Endothelial cell (in vitro differentiated cells): ENCODE results near the gene HYAL1. TPM values are rescaled to one million over a fixed set of nuclear protein-coding genes. Genes with fewer than 3 reads are reported as not detected.

Source experiments
- DNase-seq: peaks from one replicate; pipeline ENCODE4 v3.0.0; 2021; ENCODE audit warnings: low spot score
- H3K27ac Mint-ChIP-seq: one replicate; pipeline ENCODE4 v1.8.0; 2021; ENCODE audit warnings: mixed read lengths, inconsistent platforms; ENCODE audit not compliant: unreplicated experiment
- H3K27me3 Mint-ChIP-seq: one replicate; pipeline ENCODE4 v1.8.0; 2021; ENCODE audit warnings: mild to moderate bottlenecking, moderate library complexity, mixed read lengths, inconsistent platforms; ENCODE audit not compliant: unreplicated experiment
- H3K36me3 Mint-ChIP-seq: one replicate; pipeline ENCODE4 v1.8.0; 2021; ENCODE audit warnings: mild to moderate bottlenecking, low read depth, mixed read lengths, inconsistent platforms; ENCODE audit not compliant: unreplicated experiment
- H3K4me1 Mint-ChIP-seq: one replicate; pipeline ENCODE4 v1.8.0; 2021; ENCODE audit warnings: mild to moderate bottlenecking, mixed read lengths, inconsistent platforms; ENCODE audit not compliant: unreplicated experiment
- H3K4me3 Mint-ChIP-seq: one replicate; pipeline ENCODE4 v1.8.0; 2021; ENCODE audit warnings: mild to moderate bottlenecking, mixed read lengths, inconsistent platforms; ENCODE audit not compliant: unreplicated experiment
- H3K9me3 Mint-ChIP-seq: one replicate; pipeline ENCODE4 v1.8.0; 2021; ENCODE audit warnings: mixed read lengths, inconsistent platforms; ENCODE audit not compliant: unreplicated experiment
- CTCF ChIP-seq: fragments of 200-600 bp; sonication (generic); IDR thresholded peaks from one replicate; pipeline ENCODE4 v1.5.0; 2021; ENCODE audit warnings: antibody characterized with exemption; ENCODE audit not compliant: unreplicated experiment
- total RNA-seq: library from RNA; stranded (reverse); fragmentation: NEBNext Ultra II Directional; extraction: Animal tissue kit (Norgen Biotek cat#: 25700); gene quantifications from one replicate; pipeline ENCODE4 v1.2.1, GENCODE V29; 2021; ENCODE audit not compliant: unreplicated experiment

Gene HYAL1
- total RNA-seq, 1 donor from 2014 or later, result 1.6 TPM

- Mint-ChIP-seq H3K4me1 (peaks cover 24% of the 10 kb centered on the region), H3K36me3 (peaks cover 13% of the 10 kb centered on the region), H3K9me3 (no peaks in the 10 kb centered on the region), H3K27me3 (peaks cover 5% of the 10 kb centered on the region), H3K4me3 (no peak overlapping the region), H3K27ac (no peak overlapping the region)
- no peak for DNase-seq
- TF ChIP-seq CTCF, result no peak
Measured at GRCh38 chr3:50330330-50330729, 27.0 kb upstream of the HYAL1 start.

DNA sequence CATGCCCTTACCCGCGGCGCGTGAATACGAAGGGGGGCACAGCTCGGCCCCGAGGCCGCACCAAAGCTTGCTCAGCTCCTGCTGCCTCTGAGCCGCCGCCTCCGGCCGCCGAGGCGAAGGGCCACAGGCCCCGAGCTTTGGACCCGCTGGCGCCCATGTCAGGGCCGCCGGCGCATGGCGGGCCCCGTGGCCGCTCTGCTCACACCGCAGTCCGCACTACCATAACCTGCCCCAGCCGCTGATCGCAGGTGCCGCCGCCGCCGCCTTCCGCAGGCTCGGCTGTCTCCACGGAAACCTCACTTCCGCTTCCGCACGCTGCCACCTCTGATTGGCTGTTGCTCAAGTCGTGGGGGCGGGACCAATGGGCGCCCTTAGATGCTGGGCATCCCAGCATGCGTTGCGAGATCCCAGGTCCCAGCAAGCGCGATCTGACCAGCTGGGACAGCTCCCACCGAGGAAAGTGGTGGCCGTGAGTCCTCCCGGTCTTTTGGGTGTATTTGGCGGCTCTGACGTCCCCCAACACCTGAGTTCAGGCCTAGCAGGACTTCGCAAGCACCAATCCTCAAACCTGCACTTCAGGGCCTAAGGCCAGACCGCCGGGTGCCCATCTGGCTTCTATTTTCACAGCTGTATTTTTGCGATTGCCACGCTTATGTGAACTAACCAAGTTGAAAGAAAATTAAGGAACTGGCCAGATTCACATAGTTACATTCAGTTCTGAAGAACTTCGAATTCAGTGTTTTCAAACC lies 24.7 kb upstream of the HYAL1 start, which contains the start of gene TUSC2:
Gene TUSC2 (minus strand): TSS at position 281 of the 749 bp plus-strand sequence. CDS start 124 bp downstream, at position 157.
- DNase-seq, result peak; percentile 93
- Mint-ChIP-seq H3K9me3 (no peaks in the 10 kb centered on the region), H3K27me3 (peaks cover 4% of the 10 kb centered on the region), H3K27ac (peak within 1 kb of the TSS; percentile 74), H3K36me3 (peaks cover 19% of the 10 kb centered on the region), H3K4me3 (peak within 1 kb of the TSS; percentile 92), H3K4me1 (peaks cover 29% of the 10 kb centered on the region)
- TF ChIP-seq CTCF, result no peak

GRCh38 chr3:50327129-50327528 lies 23.8 kb upstream of the HYAL1 start:
- peaks cover 6% of the 10 kb centered on the region for H3K27me3 Mint-ChIP-seq
- no peak for DNase-seq
- H3K4me1 Mint-ChIP-seq, result peaks cover 30% of the 10 kb centered on the region
- no peak for TF ChIP-seq CTCF
- peak overlapping the region; percentile 74 for H3K27ac Mint-ChIP-seq
- H3K4me3 Mint-ChIP-seq, result peak overlapping the region; percentile 91
- H3K36me3 Mint-ChIP-seq, result peaks cover 16% of the 10 kb centered on the region
- no peaks in the 10 kb centered on the region for H3K9me3 Mint-ChIP-seq

DNA sequence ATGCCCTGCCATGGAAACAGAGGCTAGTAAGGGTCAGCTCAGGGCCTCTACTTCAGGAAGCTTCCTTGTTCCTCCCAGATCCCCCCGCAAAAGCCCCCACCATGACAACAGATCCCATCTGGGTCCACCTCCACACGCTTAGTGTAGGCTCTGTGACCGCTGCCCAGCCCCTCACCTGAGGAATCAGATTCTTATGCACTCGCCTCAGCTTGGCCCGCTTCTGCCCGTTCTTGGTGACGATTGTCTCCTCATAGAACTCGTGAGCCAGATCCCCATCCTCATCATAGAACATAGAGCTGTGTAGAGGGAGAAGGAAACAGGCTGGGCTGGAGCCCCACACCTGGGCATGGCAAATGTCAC lies 22.8 kb upstream of the HYAL1 start:
- H3K4me3 Mint-ChIP-seq, result no peak overlapping the region
- peaks cover 6% of the 10 kb centered on the region for H3K27me3 Mint-ChIP-seq
- no peaks in the 10 kb centered on the region for H3K9me3 Mint-ChIP-seq
- H3K27ac Mint-ChIP-seq, result peak overlapping the region; percentile 36
- TF ChIP-seq CTCF, result no peak
- no peak for DNase-seq
- peaks cover 30% of the 10 kb centered on the region for H3K4me1 Mint-ChIP-seq
- H3K36me3 Mint-ChIP-seq, result peaks cover 13% of the 10 kb centered on the region

- H3K27ac Mint-ChIP-seq, result peak overlapping the region; percentile 70
- no peak overlapping the region for H3K4me3 Mint-ChIP-seq
- DNase-seq, result no peak
- TF ChIP-seq CTCF, result no peak
- H3K36me3 Mint-ChIP-seq, result peaks cover 13% of the 10 kb centered on the region
- peaks cover 7% of the 10 kb centered on the region for H3K27me3 Mint-ChIP-seq
- H3K9me3 Mint-ChIP-seq, result no peaks in the 10 kb centered on the region
- H3K4me1 Mint-ChIP-seq, result peaks cover 32% of the 10 kb centered on the region
Measured at GRCh38 chr3:50325497-50326181, 22.3 kb upstream of the HYAL1 start.
